Stimulated activated CD8-positive, alpha-beta memory T cell treated with anti-CD3 and anti-CD28 coated beads, Interleukin-7, amount 100 ng/mL, for 4 hours (primary cell): ENCODE measurements around the gene RNF144A.

Experiments used
- DNase-seq, 2 donors: peaks; one replicate each; pipeline ENCODE4 v3.0.0-alpha.2; 2020; ENCODE audit warnings: low read depth in 2 of 2

Gene RNF144A

GRCh38 chr2:6947929-6948676 lies 30.9 kb downstream of the RNF144A start:
- DNase-seq: no peak

GRCh38 chr2:6948677-6949351 lies 31.6 kb downstream of the RNF144A start:
- DNase-seq: no peak

- no peak for DNase-seq
Observed at GRCh38 chr2:6951046-6951445, 33.8 kb downstream of the RNF144A start.

- no peak for DNase-seq
Observed at GRCh38 chr2:6952101-6952500, 34.9 kb downstream of the RNF144A start.

- DNase-seq: no peak
Observed at GRCh38 chr2:6954586-6954985, 37.4 kb downstream of the RNF144A start.

- no peak for DNase-seq
Observed at GRCh38 chr2:6955511-6956136, 38.4 kb downstream of the RNF144A start.

- DNase-seq: no peak
Observed at GRCh38 chr2:6956566-6956965, 39.4 kb downstream of the RNF144A start.

GRCh38 chr2:6957031-6957714 lies 40.0 kb downstream of the RNF144A start:
- DNase-seq: no peak

GRCh38 chr2:6957910-6958615 lies 40.9 kb downstream of the RNF144A start:
- no peak for DNase-seq

- DNase-seq: no peak
Observed at GRCh38 chr2:6958616-6959235, 41.5 kb downstream of the RNF144A start.

GRCh38 chr2:6959751-6960150 lies 42.5 kb downstream of the RNF144A start:
- DNase-seq: no peak

- DNase-seq: no peak
Observed at GRCh38 chr2:6960659-6961058, 43.4 kb downstream of the RNF144A start.

GRCh38 chr2:6963727-6964126 lies 46.5 kb downstream of the RNF144A start:
- DNase-seq: no peak

GRCh38 chr2:6965071-6965795 lies 48.0 kb downstream of the RNF144A start:
- DNase-seq: no peak

- no peak for DNase-seq
Observed at GRCh38 chr2:6966446-6966940, 49.3 kb downstream of the RNF144A start.

GRCh38 chr2:6967301-6967700 lies 50.1 kb downstream of the RNF144A start:
- no peak for DNase-seq

- DNase-seq: no peak
Observed at GRCh38 chr2:6968319-6969100, 51.3 kb downstream of the RNF144A start.

- DNase-seq: no peak
Observed at GRCh38 chr2:6970551-6970950, 53.3 kb downstream of the RNF144A start.

- no peak for DNase-seq
Observed at GRCh38 chr2:6970976-6971480, 53.8 kb downstream of the RNF144A start.
